CD1c-positive myeloid dendritic cell (primary cell): ENCODE data around the gene UGT8.

ENCODE experiments used
- DNase-seq: peaks from one replicate; pipeline ENCODE4 v3.0.0-alpha.2; 2016; ENCODE audit errors: extremely low spot score

The UGT8 gene

GRCh38 chr4:114690571-114690970, 92.0 kb downstream of the UGT8 start:
- DNase-seq, result no peak

- DNase-seq, result no peak
Observed at GRCh38 chr4:114691865-114692264, 93.3 kb downstream of the UGT8 start.

- no peak for DNase-seq
Observed at GRCh38 chr4:114692958-114693357, 94.4 kb downstream of the UGT8 start.

GRCh38 chr4:114694770-114695169, 96.2 kb downstream of the UGT8 start:
- DNase-seq, result peak; percentile 40

GRCh38 chr4:114698231-114698630, 99.6 kb downstream of the UGT8 start:
- DNase-seq, result no peak

GRCh38 chr4:114701491-114701890, 102.9 kb downstream of the UGT8 start:
- no peak for DNase-seq

GRCh38 chr4:114717432-114717831, 118.8 kb downstream of the UGT8 start:
- no peak for DNase-seq

- no peak for DNase-seq
Observed at GRCh38 chr4:114725066-114725465, 126.5 kb downstream of the UGT8 start.

- DNase-seq, result no peak
Observed at GRCh38 chr4:114727461-114727860, 128.9 kb downstream of the UGT8 start.
